Measurements from ENCODE around the gene KPNA5.
"Not testable (repeated sequence)": the region's sequence is repeated elsewhere in the genome, so short reads cannot be mapped to it uniquely, and the experiment has no call there.

The KPNA5 gene

DNA sequence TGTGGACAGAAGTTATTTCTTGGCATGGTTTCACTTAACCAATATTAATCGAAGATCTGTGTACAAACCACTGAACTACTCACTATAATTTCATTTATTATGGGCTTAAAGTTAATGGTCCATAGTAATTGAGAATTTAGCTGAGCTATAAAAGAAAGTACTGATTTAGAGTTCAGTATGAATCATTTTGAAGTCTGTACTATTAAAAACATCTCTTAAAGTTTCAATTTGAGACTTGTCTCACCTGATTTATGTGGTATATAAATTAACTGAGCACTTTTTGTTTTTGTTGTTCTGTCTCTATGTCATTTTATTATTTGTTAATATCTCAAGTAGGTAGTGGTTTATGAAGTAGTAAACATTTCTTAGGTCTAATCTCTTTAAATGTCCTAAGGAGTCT is 24.9 kb downstream of the KPNA5 start:
- no peak for DNase-seq

GRCh38 chr6:116714296-116714695 is 33.3 kb downstream of the KPNA5 start:
- DNase-seq: no peak

- DNase-seq: no peak
Observed at GRCh38 chr6:116714761-116715160, 33.8 kb downstream of the KPNA5 start.

GRCh38 chr6:116726947-116727346 is 45.9 kb downstream of the KPNA5 start:
- DNase-seq: no peak

GRCh38 chr6:116730513-116730912 is 49.5 kb downstream of the KPNA5 start:
- no peak for DNase-seq

DNA sequence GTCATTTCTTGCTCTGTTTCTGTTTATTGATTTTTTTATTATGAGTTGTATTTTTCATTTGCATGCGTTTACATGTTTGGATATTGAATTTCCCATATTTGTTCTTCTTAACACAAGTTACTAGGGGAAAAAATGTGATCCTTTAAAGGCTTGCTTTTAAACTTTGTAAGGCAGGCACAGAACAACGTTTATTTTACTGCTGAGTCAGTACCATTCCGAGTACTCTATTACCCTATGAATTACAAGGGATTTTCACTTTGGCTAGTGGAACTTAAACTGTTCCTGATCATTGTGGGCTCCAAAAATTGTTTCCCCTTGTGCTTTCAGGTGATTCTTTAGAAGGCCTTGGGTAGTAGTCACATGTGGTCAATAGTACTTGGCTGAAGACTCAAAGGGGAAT is 56.0 kb downstream of the KPNA5 start:
- no peak for DNase-seq

- not testable (repeated sequence) for DNase-seq
Observed at GRCh38 chr6:116740486-116740885, 59.5 kb downstream of the KPNA5 start.

GRCh38 chr6:116741571-116741970 is 60.6 kb downstream of the KPNA5 start:
- no peak for DNase-seq

GRCh38 chr6:116745176-116745575 is 64.2 kb downstream of the KPNA5 start:
- no peak for DNase-seq

- no peak for DNase-seq
Observed at GRCh38 chr6:116761779-116762178, 80.8 kb downstream of the KPNA5 start.

GRCh38 chr6:116762235-116762634 is 81.2 kb downstream of the KPNA5 start:
- DNase-seq: no peak

GRCh38 chr6:116763048-116763447 is 82.0 kb downstream of the KPNA5 start:
- DNase-seq: no peak

GRCh38 chr6:116763906-116764628 is 83.1 kb downstream of the KPNA5 start:
- DNase-seq: no peak

GRCh38 chr6:116764629-116764960 is 83.6 kb downstream of the KPNA5 start:
- DNase-seq: no peak

- peak; percentile 83 for DNase-seq
Observed at GRCh38 chr6:116764961-116765841, 84.2 kb downstream of the KPNA5 start, which contains the start of gene FAM162B. FAM162B (minus strand) TSS chr6:116765719; CDS start chr6:116765576, 143 bp downstream.

DNA sequence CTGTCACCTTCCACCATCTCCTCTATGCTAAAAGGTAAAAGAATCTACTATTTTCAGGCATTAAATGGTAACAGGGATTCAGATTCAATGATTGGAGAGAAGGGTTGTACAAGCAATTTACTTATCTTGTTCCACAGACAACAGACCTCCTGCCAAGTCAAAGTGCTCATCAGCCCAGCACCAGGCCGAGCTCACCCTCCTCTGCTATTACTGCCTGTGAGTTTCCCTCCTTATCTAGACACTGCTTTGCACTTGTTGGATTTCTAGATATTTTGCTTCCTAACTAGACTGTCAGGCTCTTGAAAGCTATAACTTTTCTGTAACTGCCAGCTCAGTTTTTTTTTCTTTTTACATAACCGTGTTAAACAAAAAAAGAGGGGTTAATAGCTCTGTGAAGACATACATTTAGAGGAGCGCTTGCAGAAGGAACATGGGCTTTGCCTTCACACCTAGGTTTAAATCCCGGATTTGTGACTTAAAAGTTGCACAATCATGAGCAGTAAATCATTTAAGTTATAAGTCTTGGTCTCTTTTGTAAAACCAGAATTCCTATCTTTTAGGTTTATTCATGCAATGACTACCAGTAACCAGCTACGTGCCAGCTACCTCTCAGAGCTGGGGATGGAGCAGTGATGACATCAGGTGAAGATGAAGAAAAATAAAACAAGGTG is 85.6 kb downstream of the KPNA5 start:
- no peak for DNase-seq

GRCh38 chr6:116767715-116768114 is 86.7 kb downstream of the KPNA5 start:
- no peak for DNase-seq

DNA sequence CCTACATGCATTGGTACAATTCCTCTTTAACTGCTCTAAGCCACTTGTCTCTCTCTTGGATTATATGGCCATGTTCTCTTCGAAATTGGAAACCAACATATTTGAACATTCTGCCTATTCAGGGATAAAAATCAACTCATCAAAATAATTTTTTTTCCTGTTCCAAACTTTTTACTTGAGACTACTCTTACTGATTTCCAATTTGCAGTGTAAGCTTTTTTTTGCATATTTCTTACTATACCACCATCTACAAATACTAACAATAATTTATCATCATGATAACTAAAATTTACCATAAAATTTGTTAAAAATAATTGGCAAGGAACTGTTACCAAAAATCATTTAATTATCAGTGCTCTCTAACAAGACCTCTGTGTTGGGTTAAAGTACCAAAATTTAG is 91.4 kb downstream of the KPNA5 start:
- no peak for DNase-seq

DNA sequence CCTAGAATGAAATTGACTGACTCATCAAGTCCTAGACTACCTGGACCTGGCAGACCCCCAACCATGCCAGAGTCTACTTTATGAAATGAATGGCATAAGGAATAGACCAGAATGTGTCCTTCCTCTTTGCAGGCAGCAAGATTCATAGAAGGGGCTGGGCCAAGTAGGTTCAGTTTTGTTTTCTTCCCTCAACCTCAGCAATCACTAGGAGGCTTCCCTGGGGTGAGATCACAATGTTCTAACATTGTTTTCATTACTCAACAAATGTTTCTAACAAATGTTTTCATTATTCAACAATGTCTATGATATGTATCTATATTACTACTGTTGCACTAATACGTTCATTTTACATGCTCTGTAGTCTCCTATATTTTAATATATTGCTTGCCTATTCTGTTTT is 92.9 kb downstream of the KPNA5 start:
- DNase-seq: no peak

DNA sequence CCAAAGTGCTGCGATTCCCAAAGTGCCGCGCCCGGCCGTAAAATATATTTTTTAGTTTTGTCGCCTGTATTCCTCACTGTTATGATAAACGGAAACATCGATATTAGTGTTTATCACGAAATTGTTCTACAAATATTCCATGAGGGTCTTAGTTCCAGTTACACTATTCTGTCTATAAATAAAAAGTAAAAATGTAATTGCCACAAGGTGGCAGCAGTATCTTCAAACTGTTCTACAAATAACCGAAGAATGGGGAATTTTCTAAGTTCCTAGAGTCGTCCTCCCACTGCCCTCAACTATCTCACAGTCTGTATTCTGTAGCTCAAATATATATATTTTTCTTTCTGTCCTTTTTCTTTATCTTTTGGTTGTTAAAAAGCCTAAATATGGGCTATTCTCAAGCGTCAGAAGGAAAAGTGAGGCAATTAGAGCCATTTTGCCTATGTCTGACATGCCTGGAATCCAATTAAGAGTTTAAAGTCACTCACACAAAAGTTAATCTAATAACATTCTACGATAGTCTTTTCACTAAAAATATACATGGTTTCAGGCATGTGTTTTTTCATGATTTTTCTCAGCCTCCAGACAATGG is 98.7 kb downstream of the KPNA5 start:
- peak; percentile 32 for DNase-seq

DNA sequence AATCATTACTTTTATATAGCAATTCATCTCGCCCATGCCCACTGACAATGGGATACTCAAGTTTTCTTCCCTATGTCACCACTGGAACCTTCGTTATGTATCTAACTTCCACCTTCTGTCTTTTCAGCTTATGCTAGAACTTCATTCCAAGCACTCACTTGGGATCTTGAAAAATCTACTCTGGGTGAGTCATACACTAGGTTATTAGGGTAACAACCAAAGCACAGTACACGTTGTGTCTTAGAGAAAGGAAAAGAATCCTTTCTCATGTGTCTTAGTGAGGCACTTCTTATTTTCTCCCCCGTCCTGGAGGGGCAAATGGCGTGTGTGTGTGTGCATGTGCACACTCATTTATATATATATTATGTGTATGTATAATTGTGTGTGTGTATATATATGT is 102.8 kb downstream of the KPNA5 start:
- DNase-seq: no peak

Data from retina (tissue), 1 donor.